GM19025 (cell line): ENCODE results near the gene SERPINA1.
"Not testable (repeated sequence)": the region's sequence is repeated elsewhere in the genome, so short reads cannot be mapped to it uniquely, and the experiment has no call there.

Source experiments
- ATAC-seq: cut with Tn5 transposase; IDR thresholded peaks from one replicate; pipeline ENCODE4 v1.9.1; 2021; ENCODE audit warnings: mild to moderate bottlenecking, low read depth, moderate library complexity; ENCODE audit not compliant: unreplicated experiment

The SERPINA1 gene

DNA sequence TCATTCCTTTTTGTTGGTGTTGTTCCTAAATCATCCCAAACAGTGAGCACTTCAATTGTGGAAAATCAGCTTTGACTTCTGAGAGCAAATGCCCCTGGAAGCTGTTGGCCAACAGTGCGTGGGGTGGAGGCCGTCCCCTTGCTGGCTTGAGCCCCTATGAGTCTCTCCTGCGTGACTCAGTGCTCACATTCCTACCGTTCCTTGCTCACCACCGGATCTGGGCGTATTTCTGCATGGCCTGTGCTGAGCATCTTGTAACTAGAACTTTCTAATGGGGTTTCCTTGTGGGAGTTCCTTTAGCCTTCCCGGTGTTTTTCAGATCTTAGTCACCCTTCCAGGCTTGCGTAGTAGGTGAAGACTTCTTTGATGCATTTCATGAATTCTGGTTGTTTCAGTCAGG lies 14.7 kb downstream of the SERPINA1 start:
- ATAC-seq = no peak

DNA sequence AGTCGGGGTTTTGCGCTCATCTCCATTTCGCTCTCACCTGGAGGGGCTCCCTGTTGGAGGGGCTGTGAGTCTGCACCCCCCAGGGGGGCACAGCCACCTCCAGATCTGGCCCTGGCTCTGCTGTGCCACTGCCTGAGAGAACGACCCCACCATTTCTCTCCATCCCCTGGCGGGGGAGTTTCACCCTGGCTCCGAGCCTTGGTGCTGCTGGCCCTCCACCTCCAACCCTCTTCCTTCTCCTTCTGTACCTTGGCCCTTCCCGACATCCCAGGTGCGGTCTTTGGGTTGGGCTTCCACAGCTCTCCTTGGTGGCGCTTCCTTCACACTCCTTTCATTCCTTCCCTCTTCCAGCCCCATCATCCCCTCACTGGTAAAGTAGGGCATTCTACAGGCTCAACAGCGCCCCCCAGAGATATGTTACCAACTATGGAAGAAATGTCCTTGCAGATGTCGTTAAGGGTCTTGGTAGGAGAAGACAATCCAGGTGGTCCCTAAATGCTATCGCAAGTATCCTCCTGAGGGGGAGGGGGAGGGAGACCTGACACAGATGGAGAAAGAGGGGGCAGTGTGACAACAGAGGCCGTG lies 16.3 kb downstream of the SERPINA1 start:
- ATAC-seq = no peak

DNA sequence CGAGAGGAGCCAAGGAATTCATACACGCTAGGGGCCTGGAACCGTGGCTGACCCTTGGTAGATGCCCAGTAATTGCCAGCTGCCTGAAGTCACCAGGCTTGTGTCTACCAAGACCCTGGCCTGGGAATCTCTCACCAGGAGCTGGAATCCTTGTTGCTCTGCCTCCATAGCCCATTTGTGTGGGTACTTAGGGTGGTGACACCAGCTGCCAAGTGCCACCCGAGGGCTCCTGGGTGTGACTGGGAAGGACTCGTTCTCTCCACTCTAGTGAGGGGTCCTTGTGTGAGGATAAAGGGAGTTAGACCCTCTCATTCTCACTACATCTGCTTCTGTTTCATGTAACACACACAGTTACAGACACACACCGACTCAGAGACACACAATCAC lies 17.9 kb downstream of the SERPINA1 start:
- ATAC-seq = no peak

DNA sequence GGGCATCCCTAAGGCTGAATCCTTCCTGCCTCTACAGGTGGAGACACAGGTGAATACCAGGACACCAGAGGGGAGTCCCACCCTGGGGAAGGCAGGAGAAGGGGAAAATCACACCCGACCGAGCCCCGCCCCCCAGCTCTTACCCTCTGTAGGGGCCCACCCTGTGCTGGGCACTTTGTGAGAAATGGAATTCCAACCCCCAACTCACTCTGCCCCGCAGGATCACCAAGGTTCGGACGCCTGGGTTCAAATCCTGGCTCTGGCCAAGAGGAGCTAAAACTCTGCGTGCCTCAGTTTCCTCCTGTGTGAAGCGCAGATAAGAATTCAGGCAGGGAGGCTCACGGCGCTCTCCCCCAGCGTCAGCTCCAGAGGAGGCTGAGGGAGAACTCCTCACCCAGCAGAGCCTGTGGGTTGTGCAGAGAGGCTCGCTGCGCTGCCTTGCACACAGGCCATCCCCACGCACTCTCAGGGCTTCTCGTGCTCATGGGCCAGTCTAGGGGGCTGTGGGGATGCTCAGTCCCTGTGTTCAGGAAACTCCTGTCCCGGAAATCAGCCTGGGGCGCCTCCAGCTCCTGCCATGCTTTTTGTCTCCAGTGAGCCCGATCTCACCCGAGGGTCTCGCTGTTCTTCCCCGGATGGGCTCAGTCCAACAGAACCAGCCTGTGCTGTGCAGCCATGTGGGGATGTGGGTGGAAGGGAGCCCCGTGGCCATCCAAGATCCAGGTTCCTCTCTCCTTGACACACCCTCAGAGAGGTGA lies 18.5 kb downstream of the SERPINA1 start:
- ATAC-seq = not testable (repeated sequence)

DNA sequence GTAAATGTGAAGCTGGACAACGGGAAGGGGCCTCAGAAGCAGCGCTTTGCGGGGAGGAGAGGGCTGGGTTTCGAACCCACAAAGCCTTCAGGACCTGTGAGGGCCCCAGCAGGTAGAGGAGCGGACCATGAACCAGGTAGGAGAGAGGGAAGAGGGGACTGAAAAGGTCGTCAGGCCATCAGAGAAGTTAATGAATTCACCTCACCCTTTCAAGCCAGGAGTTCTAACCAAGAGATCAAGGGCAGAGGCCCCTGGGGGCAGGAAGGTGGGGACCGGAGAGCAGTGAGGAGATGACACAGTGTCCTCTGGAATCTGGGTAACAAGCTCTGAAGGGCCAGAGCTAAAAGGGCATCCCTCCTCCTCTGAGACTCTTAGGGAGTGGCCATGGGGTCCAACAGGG lies 19.4 kb downstream of the SERPINA1 start:
- ATAC-seq = no peak

DNA sequence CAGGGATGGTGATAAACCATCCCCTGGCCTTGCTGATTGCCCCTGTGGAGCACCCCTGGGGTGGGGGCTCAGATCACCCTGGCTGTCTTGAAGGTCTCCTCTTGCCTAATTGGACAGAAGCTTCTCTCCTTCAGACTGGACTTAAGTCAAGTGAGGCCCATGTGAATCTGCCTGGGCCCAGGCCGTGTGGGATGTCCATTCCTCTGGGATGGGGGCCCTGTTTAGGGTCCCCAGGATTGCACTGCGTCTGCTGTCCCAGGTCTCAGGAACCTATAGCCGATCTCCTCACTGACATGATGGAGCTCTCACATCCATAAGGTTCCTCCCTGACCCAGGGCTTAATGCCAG lies 20.2 kb downstream of the SERPINA1 start:
- no peak for ATAC-seq

DNA sequence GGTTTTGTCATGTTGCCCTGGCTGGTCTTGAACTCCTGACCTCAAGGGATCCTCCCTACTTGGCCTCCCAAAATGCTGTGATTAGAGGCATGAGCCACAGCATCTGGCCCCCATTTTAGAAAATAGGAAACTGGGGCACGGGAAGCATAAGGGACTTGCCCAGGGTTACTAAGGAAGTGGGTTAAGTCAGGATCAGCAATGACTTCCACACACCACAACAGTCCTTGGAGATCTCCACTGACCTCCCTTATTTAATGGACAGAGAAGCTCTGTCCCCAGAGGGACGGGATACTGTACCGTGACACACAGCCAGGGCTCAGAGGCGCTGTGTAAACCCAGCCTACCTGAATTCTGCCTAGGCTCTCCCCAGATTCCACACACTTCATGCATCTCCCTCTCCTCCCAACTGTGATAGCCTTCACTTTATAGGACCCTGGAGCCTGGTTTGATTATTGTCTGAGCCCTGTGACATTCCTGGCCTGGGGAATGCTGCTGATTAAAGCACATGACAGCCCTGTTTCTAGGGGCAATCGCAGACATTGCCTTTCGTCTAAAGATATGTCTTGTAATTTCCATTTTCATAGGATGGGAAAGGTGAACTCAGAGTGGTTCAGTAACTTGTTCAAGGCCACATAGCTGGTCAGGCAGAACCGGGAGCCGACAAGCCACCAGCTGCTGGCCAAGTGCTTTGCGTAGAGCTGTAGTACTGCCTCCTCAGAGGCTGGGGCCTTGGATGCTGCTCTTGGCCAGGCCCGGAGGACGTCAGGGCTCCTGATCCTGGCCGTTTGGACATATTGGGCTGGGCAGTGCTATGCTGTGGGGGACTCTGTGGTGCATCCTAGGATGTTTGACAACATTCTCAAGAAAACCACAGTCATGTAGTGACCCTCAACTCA lies 20.8 kb downstream of the SERPINA1 start:
- ATAC-seq = no peak

DNA sequence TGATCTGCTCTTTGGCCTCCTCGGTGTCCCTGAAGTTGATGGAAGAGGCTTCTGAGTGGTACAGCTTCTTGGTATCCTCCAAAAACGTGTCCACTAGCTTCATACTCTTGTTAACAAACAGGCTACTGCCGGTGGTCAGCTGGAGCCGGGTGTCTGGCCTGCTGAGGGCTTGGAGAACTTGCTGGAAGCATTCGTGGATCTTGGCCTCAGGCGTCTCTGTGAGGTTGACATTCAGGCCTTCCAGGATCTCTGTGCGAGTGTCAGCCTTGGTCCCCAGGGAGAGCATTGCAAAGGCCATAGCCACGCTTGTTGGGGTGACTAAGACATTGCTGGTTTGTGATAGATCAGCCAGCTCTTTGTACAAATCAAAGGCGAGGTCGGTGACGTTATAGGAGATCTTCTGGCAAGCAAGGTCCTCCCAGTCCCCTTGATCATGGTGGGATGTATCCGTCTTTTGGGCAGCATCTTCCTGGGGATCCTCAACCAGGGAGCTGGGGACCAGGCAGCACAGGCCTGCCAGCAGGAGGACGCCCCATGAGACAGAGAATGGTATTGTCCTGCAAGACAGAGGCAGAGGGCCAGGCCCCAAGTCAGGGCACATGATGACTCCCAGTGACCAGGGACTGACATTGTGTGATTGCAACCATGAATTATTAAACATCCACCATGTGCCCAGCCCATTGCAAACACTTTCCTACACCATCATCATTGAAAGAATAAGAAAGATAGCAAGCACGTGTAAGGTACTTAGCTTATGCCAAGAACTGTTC lies 22.1 kb downstream of the SERPINA1 start, which contains the start of gene SERPINA2:
SERPINA2 (minus strand) TSS at position 553 of the 770 bp plus-strand sequence.
- no peak for ATAC-seq

DNA sequence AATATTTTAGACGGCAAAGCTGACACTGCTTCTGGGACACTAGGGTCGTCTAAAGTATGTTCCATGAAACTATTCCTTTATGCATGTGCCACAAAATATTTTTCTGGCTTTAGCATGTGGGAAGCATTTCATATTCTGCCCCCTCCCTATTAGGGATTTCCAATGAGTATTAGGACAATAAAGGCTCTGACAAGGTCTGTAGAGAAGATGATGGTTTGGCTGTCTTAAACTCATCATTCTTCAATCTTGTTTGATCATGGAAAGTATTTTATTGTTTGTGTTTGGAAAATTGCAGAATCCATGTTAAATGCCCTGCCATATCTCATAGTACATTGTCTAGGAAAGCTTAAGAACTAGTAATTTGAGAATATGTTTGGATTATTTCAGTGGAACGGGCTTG lies 22.8 kb downstream of the SERPINA1 start:
- no peak for ATAC-seq

DNA sequence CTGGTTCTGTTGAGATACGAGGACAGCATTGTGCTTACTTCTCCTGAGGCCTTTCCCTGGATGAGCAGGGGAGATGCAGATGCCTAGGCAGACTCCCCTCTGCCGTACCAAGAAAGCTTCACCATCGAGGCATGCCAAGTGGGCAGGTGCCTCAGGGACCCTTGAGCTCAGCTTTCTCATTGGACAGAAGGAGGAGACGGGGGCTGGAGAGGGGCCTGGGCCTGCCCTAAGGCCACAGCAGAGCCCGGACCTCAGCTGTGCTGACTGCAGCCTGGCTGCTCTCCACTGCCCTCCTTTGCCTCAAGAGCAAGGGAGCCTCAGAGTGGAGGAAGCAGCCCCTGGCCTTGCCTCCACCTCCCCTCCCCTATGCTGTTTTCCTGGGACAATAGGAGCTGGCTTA lies 23.4 kb downstream of the SERPINA1 start:
- no peak for ATAC-seq

DNA sequence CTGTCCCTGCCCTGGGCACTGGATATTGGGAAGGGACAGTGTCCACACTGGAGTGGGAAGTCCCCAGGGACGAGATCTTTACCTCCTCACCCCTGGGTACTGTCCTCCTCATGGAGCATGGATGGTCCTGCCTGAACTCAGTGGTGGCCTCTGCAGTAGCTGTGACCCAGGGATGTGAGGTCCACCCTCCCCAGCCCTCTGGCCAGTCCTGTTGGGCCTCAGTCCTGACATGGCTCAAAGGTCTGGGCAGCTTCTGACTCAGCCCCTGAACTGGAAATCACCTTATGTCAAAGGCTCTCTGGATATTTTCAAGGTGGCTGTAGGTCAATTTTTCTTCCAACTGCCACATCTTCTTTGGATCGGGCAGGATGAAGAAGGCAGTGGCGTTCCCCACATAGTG lies 24.4 kb downstream of the SERPINA1 start:
- no peak for ATAC-seq

DNA sequence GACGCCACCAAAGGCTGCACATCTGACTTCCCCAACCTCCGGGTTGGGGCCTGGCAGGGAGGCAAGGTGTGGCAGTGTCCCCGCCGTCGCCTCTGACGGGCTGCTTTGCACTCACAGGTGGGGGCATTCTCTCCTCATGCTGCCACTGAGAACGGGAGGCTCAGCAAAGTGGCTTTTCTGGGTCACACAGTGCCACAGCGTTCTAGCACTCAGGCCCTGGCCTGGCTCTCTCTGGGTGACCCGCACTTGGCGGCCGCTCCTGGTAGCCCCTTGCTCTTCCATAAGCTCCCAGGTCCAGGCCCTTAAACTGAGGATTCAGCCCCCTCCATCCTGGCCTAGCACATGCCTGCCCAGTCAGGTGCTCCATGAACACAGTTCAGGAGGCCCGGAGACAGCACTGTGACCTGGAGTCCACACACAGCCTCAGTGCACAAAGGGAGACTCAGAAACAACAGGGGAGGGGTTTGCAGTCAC lies 25.2 kb downstream of the SERPINA1 start:
- ATAC-seq = no peak

DNA sequence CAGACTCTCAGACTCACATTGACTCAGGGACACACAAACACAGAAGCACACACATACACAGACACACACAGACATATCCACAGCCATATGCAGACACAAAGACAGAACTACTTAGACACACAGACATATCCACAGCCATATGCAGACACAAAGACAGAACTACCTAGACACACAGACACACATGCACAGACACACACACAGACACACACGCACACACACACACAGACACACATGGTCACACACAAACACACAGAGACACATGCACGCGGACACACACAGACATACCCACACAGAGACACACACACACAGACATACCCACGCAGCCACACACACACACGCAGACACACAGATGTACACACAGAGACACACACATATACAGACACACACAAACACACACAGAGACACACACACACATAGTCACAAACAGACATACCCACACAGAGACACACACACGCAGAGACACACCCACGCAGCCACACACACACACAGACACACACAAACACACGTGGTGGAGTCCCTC lies 25.7 kb downstream of the SERPINA1 start:
- ATAC-seq = no peak

DNA sequence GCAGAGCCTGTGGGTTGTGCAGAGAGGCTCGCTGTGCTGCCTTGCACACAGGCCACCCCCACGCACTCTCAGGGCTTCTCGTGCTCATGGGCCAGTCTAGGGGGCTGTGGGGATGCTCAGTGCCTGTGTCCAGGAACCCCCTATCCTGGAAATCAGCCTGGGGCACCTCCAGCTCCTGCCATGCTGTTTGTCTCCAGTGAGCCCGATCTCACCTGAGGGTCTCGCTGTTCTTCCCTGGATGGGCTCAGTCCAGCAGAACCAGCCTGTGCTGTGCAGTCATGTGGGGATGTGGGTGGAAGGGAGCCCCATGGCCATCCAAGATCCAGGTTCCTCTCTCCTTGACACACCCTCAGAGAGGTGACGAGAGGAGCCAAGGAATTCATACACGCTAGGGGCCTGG lies 26.7 kb downstream of the SERPINA1 start:
- ATAC-seq = no peak

DNA sequence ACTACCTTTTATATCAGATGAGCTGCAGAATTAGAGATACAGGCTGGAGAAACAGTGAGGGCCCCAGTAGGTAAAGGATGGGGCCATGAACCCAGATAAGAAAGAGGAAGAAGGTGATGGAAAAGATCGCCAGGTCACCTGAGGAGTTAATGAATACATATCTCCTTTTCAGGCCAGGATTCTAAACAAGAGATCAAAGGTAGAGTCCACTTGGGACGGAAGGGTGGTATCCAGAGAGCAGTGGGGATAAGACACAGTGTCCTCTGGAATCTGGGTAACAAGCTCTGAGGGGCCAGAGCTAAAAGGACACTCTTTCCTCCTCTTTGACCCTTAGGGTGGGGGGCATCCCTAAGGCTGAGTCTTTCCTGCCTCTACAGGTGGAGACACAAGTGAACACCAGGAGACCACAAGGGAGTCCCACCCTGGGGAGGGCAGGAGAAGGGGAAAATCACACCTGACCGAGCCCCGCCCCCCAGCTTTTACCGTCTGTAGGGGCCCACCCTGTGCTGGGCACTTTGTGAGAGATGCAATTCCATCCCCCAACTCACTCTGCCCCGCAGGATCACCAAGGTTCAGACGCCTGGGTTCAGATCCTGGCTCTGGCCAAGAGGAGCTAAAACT lies 27.3 kb downstream of the SERPINA1 start:
- no peak for ATAC-seq

DNA sequence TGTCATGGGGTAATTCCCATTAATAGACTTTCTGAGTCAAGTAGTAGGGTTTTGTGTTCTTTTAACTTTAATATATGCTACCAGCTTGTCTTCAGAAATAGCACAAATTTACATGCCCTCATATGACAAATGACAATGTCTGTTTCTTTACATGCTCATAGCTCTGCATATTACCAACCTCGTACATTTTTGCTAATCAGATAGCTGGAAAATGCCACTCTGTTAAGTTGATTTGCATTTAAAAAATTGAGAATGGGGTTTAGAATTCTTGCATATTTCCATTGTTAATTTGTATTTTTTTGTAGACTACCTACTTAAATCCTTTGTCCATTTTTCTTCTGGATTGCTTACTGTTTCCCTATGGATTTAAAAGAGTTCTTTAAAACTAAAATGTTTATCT lies 31.2 kb downstream of the SERPINA1 start:
- ATAC-seq = no peak

DNA sequence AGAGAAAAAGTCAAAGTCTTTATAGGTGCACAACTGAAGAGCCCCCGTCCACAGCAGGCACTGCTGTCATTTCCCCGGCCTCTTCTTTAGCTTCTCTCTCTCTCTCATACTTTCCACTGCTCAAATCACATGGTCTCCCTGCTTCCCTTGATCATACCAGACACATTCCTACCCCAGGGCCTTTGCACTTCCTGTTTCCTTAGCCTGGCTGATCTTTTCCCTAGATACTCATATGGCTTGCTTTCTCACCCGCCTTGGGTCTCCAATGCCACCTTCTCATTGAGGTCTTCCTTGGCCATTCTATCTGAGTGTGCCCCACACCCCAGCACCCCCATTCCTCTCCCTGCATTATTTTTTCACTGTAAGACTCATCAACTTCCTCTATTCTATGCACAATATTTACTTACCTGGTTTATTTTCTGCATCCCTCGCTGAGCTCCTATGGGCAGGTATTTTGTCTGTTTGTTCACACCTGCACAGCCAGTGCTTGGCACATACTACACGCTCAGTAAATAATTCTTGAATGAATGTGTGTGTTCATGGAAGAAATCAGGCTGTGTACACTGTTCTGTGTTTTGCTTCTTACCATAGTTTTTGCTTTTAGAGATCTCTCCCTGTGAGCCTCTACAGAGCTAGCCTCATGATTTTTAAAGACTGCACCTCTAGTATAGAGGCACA lies 31.9 kb downstream of the SERPINA1 start:
- ATAC-seq = no peak

DNA sequence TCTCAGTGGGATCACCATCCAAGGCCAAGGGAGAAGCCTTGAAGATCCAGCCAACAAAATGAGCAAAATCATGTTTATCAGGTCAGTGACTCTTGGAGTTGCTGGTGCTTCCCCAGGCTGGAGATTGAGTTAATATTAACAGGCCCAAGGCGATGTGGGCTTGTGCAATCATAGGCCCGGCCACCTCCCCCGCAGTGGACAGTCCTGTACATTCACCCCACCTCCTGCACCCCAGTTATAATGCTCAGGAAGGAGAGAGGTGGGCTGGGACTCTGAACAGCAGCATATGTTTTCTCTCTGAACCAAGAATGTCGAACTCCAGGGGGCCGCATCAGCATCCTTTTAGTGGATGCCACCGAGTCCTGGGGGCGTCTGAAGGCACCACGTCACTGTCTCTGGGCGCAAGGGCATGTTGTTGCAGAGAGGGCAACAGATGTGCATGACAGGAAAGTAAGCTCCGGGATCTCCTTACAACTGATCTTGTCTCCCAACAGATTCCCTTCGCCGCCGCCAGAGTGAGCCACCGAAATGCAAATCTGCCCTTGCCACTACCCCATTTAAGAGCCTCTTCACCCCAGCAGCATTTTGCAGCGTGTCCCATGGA lies 33.1 kb downstream of the SERPINA1 start:
- ATAC-seq = no peak

DNA sequence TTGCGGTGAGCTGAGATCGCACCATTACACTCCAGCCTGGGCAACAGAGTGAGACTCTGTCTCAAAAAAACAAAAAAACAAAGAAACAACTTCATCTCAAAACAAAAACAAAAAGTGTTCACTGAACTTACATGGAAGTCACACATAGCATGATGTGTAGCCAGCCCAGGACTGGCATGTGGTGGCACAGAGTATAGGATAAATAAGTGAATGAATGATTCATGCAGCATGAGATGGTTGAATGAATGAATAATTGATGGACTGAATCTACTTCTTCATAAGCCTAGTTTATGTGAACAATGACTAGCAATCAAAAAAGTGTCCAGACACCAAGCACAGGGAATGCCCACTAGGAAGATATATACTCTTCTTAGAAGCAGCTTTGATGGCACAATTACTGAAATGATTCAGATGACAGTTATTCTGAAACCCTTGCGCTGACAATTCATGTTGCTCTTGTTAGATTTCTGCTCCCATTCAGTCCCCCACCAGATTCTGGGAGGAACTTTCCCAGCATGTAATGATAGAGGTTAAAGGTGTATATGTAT lies 33.7 kb downstream of the SERPINA1 start:
- ATAC-seq = no peak
